Measurements from ENCODE around the gene ELMOD1.

Gene ELMOD1

GRCh38 chr11:107691000-107691750 is 100.2 kb downstream of the ELMOD1 start:
- DNase-seq = no peak

GRCh38 chr11:107695446-107695845 is 104.5 kb downstream of the ELMOD1 start:
- no peak for DNase-seq

- DNase-seq = no peak
Observed at GRCh38 chr11:107696140-107696539, 105.2 kb downstream of the ELMOD1 start.

DNA sequence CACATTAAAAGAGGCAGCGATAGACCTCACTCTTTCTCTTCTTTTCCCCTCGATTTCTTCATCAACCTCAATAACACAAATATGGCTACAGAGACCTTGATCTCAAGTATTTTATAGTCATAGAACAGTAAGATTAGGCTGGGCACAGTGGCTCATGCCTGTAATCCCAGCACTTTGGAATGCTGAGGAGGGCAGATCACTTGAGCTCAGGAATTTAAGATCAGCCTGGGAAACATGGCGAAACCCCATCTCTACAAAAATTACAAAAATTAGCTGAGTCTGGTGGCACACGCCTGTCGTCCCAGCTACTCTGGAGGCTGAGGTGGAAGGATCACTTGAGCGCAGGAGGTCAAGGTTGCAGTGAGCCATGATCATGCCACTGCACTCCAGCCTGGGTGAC is 106.3 kb downstream of the ELMOD1 start:
- DNase-seq = no peak

DNA sequence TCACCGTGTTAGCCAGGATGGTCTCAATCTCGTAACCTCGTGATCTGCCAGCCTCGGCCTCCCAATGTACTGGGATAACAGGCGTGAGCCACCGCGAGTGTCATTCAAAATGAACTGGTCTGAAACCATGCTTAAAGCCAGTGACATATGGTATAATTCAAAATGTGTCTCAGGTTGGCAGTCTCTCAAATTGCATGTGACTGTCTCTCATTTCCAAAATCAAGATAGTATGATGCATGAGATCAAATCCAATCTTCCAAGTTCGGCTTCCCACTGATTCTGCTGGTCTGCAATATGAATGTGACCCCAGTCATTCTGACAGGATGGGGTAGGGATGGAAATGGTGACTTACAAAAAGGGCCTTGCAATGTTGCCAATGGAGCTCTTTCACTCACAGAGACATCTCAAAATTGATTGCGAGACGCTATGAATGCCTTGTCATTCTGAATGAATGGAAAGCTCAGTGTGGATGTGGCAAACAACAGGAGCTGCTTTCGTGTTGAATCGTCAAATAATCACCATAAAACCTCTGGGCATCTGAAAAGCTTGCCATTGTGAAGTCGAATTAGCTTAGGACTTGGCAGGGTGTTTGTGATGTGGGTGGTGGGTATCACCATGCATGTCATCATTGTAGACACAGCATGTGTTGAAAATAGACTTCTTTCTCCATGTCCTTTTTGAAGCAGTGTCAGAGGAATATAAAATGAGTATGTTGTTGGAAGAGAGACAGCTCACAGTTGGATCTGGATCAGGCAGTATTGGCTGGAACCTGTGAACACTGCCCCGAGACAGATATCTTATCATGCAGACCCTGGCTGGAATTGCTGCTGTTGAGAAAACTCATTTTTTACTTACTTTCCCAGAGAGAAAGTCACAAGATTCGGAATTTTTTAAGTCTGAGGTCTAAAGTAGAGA is 108.7 kb downstream of the ELMOD1 start:
- DNase-seq = no peak

DNA sequence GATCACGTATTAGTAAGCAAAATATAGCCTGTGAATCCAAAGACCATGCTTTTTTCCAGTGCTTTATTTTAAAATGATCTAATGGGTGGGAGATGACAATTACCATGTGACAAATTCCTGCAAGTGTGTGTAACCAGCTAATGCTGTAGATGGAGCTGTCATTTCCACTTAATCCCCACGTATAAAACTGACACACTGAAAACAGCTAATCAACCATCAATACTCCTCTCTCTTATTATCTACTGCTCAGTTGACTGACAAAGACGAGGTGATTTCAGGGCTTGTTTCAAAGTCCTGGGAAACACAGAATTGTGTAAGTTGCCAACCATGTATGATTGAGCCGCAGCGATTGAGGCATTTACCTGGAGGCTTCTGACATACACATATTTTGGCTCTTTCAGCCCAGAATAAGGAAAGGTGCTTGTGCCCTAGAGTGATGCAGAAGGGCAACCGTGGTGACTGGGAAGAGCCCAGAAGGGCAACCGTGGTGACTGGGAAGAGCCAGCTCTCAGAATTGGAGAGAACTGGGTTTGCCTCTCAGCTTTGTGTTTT is 111.2 kb downstream of the ELMOD1 start:
- DNase-seq = no peak

- DNase-seq = no peak
Observed at GRCh38 chr11:107702723-107703122, 111.8 kb downstream of the ELMOD1 start.

GRCh38 chr11:107704451-107704850 is 113.5 kb downstream of the ELMOD1 start:
- no peak for DNase-seq

DNA sequence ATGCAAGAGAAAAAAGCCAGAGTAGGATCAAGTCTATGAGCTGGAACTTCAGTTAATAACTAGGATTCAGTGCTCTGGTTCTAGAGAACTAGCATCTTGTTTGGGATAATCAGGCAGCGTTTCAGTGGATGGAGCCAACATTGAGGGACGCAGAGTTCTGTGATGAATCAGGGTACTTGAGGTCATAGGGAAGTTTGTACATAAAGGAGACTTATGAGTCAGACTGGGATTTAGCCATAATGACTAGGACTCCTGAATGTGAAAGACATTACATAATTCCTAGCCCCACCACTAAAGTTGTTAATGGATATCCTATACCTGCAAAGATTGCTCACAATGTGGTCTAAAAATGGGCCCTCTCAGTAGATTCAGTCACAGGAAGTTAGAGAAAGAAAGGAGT is 114.1 kb downstream of the ELMOD1 start:
- DNase-seq = no peak

DNA sequence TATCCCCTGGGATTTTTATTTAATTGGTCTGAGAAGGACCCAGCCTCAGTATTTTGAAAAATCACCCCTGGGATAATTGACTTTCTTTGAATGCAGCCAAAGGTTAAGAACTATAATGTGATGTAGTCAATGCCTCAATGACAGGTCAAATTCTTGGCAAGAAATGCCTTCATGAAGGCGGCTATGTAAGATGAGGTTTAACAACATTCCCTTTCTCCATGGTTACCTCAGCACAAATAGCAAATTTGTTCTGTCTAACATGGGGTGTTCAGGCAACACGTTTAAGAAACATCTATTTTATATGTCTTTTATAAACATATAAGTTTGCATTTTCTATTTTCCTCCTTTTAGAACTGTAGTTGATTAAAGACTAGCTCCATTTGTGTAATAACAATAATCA is 115.6 kb downstream of the ELMOD1 start:
- DNase-seq = no peak

DNA sequence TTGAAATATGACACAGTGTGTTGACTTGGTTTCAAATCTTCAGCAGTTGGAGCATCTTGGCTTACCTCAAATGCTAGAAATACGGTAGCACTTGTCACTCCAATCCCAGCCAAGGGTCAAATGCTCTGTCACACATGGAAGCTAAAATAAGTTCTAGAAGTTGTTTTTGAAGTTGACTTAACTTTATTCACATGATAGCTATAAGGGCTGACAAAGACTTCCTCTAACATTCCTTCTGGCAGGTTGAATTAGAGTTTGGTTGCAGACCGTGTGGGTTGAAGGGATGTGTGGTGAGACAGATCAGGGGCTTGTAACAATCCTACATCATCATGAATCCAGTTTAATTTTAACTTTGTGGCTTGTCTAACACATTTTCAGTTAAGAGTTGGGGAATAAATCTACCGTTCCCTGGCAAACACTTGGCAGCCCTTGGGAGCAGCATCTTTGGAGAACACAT is 116.3 kb downstream of the ELMOD1 start:
- no peak for DNase-seq

- no peak for DNase-seq
Observed at GRCh38 chr11:107707807-107708206, 116.9 kb downstream of the ELMOD1 start.

DNA sequence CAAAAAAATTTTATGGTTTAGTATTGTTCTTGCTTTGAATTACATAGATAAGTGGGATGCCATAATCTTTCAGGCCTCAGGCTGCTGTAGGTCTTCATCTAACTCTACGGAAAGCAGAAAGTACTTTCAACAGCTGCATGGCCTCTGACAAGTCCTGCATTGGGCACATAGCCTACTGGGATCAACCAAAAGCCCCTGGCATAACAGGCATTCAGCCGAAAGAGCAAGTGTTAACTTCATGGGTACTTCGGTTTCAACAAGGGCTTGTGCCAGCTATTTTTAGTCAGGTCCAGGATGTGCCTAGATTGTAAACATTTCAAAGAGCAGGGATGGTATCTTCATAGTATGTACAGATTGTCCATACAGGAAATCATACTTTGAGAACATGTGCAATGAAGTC is 117.8 kb downstream of the ELMOD1 start:
- DNase-seq = no peak

- DNase-seq = no peak
Observed at GRCh38 chr11:107710301-107710700, 119.4 kb downstream of the ELMOD1 start.

DNA sequence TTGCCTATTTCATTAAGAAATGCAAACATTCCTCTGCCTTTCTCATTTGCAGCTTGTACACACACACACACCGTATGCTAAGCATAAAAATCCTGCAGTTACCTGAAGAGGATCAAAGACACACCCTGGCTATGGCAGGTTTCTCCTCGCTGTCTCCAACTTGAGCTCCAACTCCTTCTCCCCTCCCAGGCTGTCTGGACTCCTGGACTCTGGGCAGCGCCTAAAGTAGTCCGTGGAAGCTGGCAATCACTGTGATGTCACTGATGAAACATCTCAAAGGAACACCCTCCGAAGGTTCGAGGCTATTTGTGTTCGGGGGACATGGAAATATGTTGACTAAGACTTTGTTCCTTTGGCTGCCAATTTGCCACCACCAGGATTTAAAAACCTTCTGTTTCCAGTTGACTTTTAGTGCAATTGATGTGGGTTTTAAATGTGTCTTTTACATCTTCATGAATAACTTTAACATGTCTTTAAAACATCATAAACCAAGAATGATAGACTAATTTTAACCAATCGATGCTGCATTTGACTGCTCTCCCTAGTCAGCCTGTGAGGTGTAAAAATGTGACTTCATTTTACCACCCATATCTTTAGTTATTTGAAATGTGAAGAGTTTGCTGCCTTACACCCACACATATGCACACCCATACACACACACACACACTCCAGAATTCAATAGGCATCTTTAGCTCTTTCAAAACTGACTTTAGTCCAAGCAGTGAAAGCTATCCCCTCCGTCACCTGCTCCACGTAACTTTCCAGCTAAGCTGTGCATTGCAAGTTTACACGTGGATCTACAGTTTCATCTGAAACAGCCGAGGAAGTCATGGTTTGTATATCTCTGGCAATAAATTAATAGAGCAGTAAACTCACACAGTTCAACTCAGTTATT is 121.2 kb downstream of the ELMOD1 start, which contains the start of gene SLN:
SLN (minus strand) TSS at position 196 of the 895 bp plus-strand sequence.
- no peak for DNase-seq

DNA sequence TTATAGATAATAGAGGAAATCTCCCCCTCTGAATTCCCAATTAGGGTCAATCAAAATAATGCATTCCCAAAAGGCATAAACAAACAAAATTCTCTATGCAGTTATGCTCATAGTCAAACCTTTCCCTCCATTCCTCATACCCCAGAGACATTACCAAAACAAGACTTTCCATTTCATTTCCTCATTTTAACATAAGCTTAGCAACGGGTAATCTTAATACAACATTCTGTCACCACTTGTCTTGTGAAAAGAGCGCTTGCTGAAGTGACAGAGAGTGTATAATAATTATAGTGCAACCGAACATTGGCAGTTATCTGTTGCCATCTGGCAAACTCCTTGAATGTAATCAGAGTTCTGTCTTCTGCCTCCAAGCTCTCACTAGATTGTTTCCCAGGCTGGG is 122.1 kb downstream of the ELMOD1 start:
- no peak for DNase-seq
